CD14-positive monocyte (primary cell): ENCODE measurements around the gene RHBDL1. TPM values are rescaled to one million over a fixed set of nuclear protein-coding genes. Genes with fewer than 3 reads are reported as not detected.

ENCODE experiments used
- DNase-seq, 3 donors: peaks; one replicate each; pipeline ENCODE4 v3.0.0-alpha.2; 2011 to 2022
- H2AFZ ChIP-seq: 2 replicates; pipeline ENCODE4 v1.6.0; 2012; ENCODE audit warnings: mild to moderate bottlenecking, low read depth, low read length, inconsistent platforms; ENCODE audit not compliant: insufficient read depth, poor library complexity, severe bottlenecking
- H3K27ac ChIP-seq, 2 donors: 1 replicate in 1 of 2; 2 replicates in 1 of 2; pipeline ENCODE4 v1.5.1; 2012 to 2013; ENCODE audit warnings: low read length in 2 of 2, control low read depth in 1 of 2, inconsistent platforms in 1 of 2, low read depth in 1 of 2, mild to moderate bottlenecking in 1 of 2
- H3K27me3 ChIP-seq, 2 donors: one replicate each; pipeline versions ENCODE4 v1.6.0 to v1.6.1; 2011 to 2013; ENCODE audit warnings: low read length in 2 of 2; ENCODE audit not compliant: control insufficient read depth in 2 of 2, insufficient read depth in 2 of 2
- H3K36me3 ChIP-seq, 2 donors: replicated peaks in 1 of 2; 1 replicate in 1 of 2; 2 replicates in 1 of 2; pipeline versions ENCODE4 v1.5.1 to v1.6.1; 2012 to 2013; ENCODE audit warnings: low read length in 2 of 2, control low read depth in 1 of 2, inconsistent platforms in 1 of 2, mild to moderate bottlenecking in 1 of 2; ENCODE audit not compliant: insufficient read depth in 2 of 2, control insufficient read depth in 1 of 2
- H3K4me1 ChIP-seq, 2 donors: 1 replicate in 1 of 2; 2 replicates in 1 of 2; pipeline versions ENCODE4 v1.5.1 to v1.6.1; 2012 to 2013; ENCODE audit warnings: low read length in 2 of 2, control low read depth in 1 of 2, inconsistent platforms in 1 of 2, mild to moderate bottlenecking in 1 of 2, moderate library complexity in 1 of 2; ENCODE audit not compliant: insufficient read depth in 2 of 2, control insufficient read depth in 1 of 2
- H3K4me2 ChIP-seq: replicated peaks from 2 replicates; pipeline ENCODE3; 2012; ENCODE audit warnings: low read length, moderate library complexity, mild to moderate bottlenecking; ENCODE audit not compliant: poor library complexity, severe bottlenecking; ENCODE audit errors: extremely low read depth
- H3K4me3 ChIP-seq, 3 experiments: fragments of 200-600 bp in 1 of 3; sonication (generic) in 1 of 3; replicated peaks in 1 of 3; 1 replicate in 2 of 3; 2 replicates in 1 of 3; pipeline ENCODE4 v1.5.1; 2011 to 2013; ENCODE audit warnings: low read length in 3 of 3, mild to moderate bottlenecking in 3 of 3, control low read depth in 2 of 3, low read depth in 2 of 3, inconsistent platforms in 1 of 3, moderate library complexity in 1 of 3
- H3K79me2 ChIP-seq: 2 replicates; pipeline ENCODE4 v1.6.0; 2012; ENCODE audit warnings: mild to moderate bottlenecking, control low read depth, inconsistent platforms, low read length, moderate library complexity; ENCODE audit not compliant: insufficient read depth
- H3K9ac ChIP-seq: 2 replicates; pipeline ENCODE4 v1.6.0; 2017; ENCODE audit warnings: low read length, mild to moderate bottlenecking; ENCODE audit not compliant: insufficient read depth, poor library complexity, severe bottlenecking
- H3K9me3 ChIP-seq, 2 donors: replicated peaks in 1 of 2; 1 replicate in 1 of 2; 2 replicates in 1 of 2; pipeline versions ENCODE4 v1.5.1 to v1.6.1; 2012 to 2013; ENCODE audit warnings: low read length in 2 of 2, control low read depth in 1 of 2; ENCODE audit not compliant: control insufficient read depth in 1 of 2, insufficient read depth in 1 of 2
- H4K20me1 ChIP-seq: 2 replicates; pipeline ENCODE4 v1.6.0; 2012; ENCODE audit warnings: mild to moderate bottlenecking, low read length, control low read depth, moderate library complexity; ENCODE audit not compliant: insufficient read depth
- H3K27ac Mint-ChIP-seq, 7 donors: one replicate each; pipeline ENCODE4 v1.8.0; 2020; ENCODE audit warnings: mild to moderate bottlenecking in 7 of 7, mixed read lengths in 7 of 7, moderate library complexity in 6 of 7, inconsistent platforms in 2 of 7
- H3K27me3 Mint-ChIP-seq, 3 donors: one replicate each; pipeline ENCODE4 v1.8.0; 2021 to 2022; ENCODE audit warnings: low read depth in 3 of 3, mild to moderate bottlenecking in 3 of 3, mixed read lengths in 3 of 3, moderate library complexity in 3 of 3, inconsistent platforms in 1 of 3
- H3K36me3 Mint-ChIP-seq, 2 donors: one replicate each; pipeline ENCODE4 v1.8.0; 2020; ENCODE audit warnings: mixed read lengths in 2 of 2, inconsistent platforms in 1 of 2, mild to moderate bottlenecking in 1 of 2
- H3K4me1 Mint-ChIP-seq: one replicate; pipeline ENCODE4 v1.8.0; 2020; ENCODE audit warnings: mild to moderate bottlenecking, mixed read lengths
- H3K4me3 Mint-ChIP-seq, 2 donors: one replicate each; pipeline ENCODE4 v1.8.0; 2020; ENCODE audit warnings: mild to moderate bottlenecking in 2 of 2, mixed read lengths in 2 of 2, moderate library complexity in 1 of 2
- H3K9me3 Mint-ChIP-seq, 7 donors: one replicate each; pipeline ENCODE4 v1.8.0; 2020 to 2022; ENCODE audit warnings: mixed read lengths in 7 of 7, mild to moderate bottlenecking in 6 of 7, moderate library complexity in 6 of 7, inconsistent platforms in 2 of 7
- CTCF ChIP-seq: fragments of 200-600 bp; IDR thresholded peaks from one replicate; pipeline ENCODE4 v1.8.0; 2022; ENCODE audit warnings: antibody characterized with exemption, mild to moderate bottlenecking
- WGBS: methylation state at CpG from one replicate; pipeline ENCODE4 v1.1.5; 2013; ENCODE audit warnings: missing lambda C conversion rate; ENCODE audit not compliant: insufficient coverage; 5-methylcytosine and 5-hydroxymethylcytosine counted together
- intact Hi-C, 2 donors: fragments of 100-400 bp; cut with micrococcal nuclease; formaldehyde crosslinking; loops; one replicate each; pipeline versions ENCODE4 v1.15.0 to v1.15.1; 2023
- polyA plus RNA-seq, 3 donors: library from polyadenylated mRNA; depleted of rRNA in 1 of 3; unstranded in 2 of 3; stranded (reverse) in 1 of 3; fragments of 300-500 nt in 2 of 3; fragments of >200 nt in 1 of 3; fragmentation: Illumina TruSeq in 2 of 3; gene quantifications; 1 replicate in 2 of 3; 2 replicates in 1 of 3; pipeline ENCODE4 v1.2.3, GENCODE V29; 2012 to 2021

RHBDL1 gene
- polyA plus RNA-seq, 3 donors, result 1.3 TPM; not detected in 2

GRCh38 chr16:643050-643368 lies 32.5 kb upstream of the RHBDL1 start:
- intact Hi-C loops, result no loop called here
- peak overlapping the region in 6 of 7 donors; percentile 77 to 93 (median 90) for H3K27ac Mint-ChIP-seq
- no peak for TF ChIP-seq CTCF

GRCh38 chr16:644556-644955 lies 30.9 kb upstream of the RHBDL1 start:
- intact Hi-C loops, result no loop called here
- Histone ChIP-seq H3K4me3 (no peak overlapping the region), H3K9ac (no peak overlapping the region), H3K36me3 (no peaks in the 10 kb centered on the region), H3K4me1 (peaks cover 41 to 64% of the 10 kb centered on the region in 2 donors), H3K27me3 (no peaks in the 10 kb centered on the region), H4K20me1 (peaks cover 49% of the 10 kb centered on the region), H3K9me3 (no peaks in the 10 kb centered on the region), H3K27ac (no peak overlapping the region), H3K79me2 (peaks cover 31% of the 10 kb centered on the region), H3K4me2 (no peak overlapping the region), H2AFZ (no peak overlapping the region)
- Mint-ChIP-seq H3K4me1 (peaks cover 42% of the 10 kb centered on the region), H3K27ac (peak overlapping the region in 1 of 7 donors; percentile 77), H3K4me3 (no peak overlapping the region), H3K27me3 (no peaks in the 10 kb centered on the region), H3K9me3 (peaks cover 0 to 2% (median 0%) of the 10 kb centered on the region in 7 donors), H3K36me3 (peaks cover 5 to 15% of the 10 kb centered on the region in 2 donors)
- TF ChIP-seq CTCF, result no peak
- no peak for DNase-seq
- 97% methylated on average over 7 of the region's 12 CpGs for WGBS

More at GRCh38 chr16:643050-643368, 32.5 kb upstream of the RHBDL1 start:
- Histone ChIP-seq H3K4me2 (peak overlapping the region; percentile 77), H3K9me3 (no peaks in the 10 kb centered on the region), H3K36me3 (no peaks in the 10 kb centered on the region), H3K27me3 (no peaks in the 10 kb centered on the region), H3K4me3 (peak overlapping the region; percentile 45 to 78 (median 47)), H2AFZ (peak overlapping the region; percentile 46), H4K20me1 (peaks cover 46% of the 10 kb centered on the region), H3K27ac (peak overlapping the region; percentile 84 to 86), H3K9ac (peak overlapping the region; percentile 81), H3K79me2 (peaks cover 31% of the 10 kb centered on the region), H3K4me1 (peaks cover 32 to 50% of the 10 kb centered on the region in 2 donors)
- no peak for DNase-seq
- peaks cover 37% of the 10 kb centered on the region for H3K4me1 Mint-ChIP-seq
- peaks cover 5 to 15% of the 10 kb centered on the region in 2 donors for H3K36me3 Mint-ChIP-seq
- 90% methylated on average over 7 of the region's 13 CpGs for WGBS
- no peaks in the 10 kb centered on the region for H3K27me3 Mint-ChIP-seq
- peaks cover 0 to 2% (median 0%) of the 10 kb centered on the region in 7 donors for H3K9me3 Mint-ChIP-seq
- peak overlapping the region; percentile 73 to 87 for H3K4me3 Mint-ChIP-seq
